GM21381 (cell line): ENCODE results near the gene MYEOV.

ENCODE experiments used
- ATAC-seq: cut with Tn5 transposase; IDR thresholded peaks from one replicate; pipeline ENCODE4 v1.9.1; 2021; ENCODE audit warnings: mild to moderate bottlenecking, moderate library complexity; ENCODE audit not compliant: unreplicated experiment

Gene MYEOV

DNA sequence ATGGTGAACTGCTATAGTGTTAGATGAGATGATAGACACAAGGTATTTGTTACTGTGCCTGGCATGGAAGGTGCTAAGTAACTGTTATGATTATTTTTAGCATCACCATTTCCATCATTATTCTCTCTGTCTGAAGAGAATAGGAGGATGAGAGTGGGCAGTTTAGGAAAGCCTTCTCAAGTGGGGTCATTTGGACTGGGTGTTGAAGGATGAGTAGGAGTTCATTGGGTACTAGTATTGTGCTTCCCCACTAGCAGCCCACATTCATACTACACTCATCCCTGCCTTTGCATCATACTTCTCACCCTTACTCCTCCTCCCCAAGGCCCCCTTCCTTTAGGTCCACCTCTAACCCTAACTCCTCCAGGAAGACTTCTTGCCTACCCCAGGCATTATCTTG lies 20.6 kb downstream of the MYEOV start:
- no peak for ATAC-seq

DNA sequence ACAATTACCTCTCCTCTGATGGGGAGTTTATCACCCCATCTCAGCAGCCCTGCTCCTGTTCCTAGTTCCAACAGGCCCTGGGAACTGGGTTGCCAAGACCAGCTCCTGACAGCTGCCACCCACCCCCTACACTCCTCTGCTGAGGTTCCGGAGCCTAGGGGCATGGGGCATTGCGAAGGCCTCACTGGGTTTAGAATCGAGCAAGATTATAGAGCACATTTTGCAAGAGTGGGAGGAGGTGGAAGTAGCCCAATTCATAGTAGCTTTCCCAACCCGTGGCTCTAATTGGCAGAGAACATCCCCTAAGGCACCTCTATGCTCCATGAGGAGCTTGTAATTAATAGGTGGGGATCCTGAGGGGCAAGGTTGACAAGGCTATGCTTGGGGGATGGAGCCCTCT lies 23.0 kb downstream of the MYEOV start:
- no peak for ATAC-seq

DNA sequence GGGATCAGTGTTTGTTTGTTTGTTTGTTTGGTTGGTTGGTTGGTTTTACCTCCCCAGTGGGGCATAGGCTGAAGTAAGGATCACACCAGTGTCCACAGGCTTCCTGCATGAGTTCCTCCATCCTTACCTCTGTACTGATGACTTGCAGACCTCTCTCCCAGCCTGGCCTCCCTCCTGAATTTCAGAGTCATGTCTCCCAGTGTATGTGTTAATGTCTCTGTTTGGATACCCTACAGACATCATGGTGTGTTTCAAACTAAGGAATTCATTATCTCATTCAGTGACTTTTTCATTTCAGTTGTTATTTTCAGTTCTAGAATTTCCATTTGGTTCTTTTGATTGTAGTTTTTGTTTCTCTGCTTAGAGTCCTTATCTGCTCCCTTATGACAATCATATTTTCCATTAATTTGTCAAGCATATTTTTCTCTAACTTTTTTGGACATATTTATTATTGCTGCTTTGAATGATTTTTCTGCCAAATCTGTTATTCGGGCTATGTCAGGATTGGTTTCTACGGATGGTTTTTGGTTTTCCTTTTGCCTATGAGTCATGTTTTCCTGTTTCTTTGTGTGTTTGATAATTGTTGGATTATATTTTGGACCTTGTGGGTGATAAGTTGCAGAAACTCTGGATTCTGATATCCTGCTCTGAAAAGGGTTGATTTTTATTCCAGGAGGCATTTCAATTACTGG lies 23.6 kb downstream of the MYEOV start:
- no peak for ATAC-seq

DNA sequence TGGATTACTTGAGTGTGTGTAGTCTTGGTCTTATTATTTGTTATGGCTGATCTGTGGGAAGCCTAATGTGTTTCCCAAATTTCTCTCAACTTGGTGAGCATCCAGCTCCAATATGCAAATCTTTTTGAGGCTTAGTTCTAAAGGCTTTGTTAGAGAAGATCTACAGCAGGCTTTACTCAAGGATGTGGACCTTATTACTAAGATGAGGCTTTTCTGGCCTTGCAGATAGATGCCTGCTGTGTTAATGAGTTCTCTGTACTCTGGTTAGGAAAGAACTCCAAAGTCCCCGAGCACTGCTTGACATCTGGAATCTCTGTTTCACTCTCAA lies 24.1 kb downstream of the MYEOV start:
- no peak for ATAC-seq

DNA sequence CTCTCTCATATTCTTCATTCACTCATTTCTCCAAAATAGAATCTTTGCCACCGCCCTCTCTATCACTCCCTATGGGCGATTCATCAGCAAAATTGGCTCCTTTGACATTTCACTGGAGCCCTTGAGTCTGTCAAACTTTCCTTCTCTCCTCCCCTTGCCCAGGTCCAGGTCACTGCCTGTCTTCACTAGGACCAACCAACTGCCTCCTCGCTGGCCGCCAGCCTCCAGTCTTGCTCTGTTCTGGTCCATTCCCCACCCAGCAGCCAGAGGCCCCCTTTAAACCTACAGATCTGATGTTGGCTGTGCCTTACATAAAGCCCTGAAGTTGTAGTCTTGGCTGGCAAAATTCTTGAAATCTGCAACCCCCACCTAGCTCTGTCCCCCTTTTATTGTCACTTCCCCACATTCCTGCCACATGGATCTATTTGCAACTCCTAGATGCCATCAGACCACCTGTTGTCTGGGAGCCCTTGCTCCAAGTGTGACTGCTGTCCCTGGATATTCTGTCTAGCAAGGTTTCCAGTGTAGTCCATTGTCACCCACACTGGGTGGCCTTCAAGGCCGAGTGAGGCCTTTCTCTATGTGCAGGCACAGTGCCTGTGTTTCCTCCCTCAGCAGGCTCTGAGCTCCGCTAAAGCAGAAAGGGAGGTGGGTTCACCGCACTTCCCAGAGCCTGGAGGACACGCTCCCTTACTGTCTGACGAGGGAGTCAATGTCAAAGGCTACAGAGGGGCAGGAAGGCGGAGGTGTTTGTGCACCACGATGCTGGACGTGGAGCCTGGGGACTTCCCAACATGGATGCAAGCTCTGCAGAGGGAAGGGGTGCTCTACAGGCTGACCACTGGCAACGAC lies 25.5 kb downstream of the MYEOV start:
- no peak for ATAC-seq

DNA sequence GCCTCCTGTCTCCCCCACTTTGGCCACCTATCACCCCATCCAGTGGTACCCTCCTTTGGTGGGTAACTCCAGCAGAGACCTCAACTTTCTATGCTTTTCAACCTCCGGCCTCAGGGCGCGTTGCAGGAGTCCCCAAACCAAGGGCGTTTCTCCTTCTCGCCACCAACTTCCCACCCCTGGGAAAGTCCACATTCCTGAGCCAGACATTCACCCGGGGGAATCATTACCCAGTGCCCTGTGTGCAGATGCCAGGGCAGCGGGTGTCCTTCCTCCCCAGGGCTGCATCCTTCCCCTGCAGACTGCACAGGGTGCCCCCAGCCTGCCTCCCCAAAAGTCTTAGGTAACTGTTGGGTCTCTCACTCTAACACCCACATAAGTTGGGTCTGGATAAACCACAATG lies 26.4 kb downstream of the MYEOV start:
- ATAC-seq = no peak

DNA sequence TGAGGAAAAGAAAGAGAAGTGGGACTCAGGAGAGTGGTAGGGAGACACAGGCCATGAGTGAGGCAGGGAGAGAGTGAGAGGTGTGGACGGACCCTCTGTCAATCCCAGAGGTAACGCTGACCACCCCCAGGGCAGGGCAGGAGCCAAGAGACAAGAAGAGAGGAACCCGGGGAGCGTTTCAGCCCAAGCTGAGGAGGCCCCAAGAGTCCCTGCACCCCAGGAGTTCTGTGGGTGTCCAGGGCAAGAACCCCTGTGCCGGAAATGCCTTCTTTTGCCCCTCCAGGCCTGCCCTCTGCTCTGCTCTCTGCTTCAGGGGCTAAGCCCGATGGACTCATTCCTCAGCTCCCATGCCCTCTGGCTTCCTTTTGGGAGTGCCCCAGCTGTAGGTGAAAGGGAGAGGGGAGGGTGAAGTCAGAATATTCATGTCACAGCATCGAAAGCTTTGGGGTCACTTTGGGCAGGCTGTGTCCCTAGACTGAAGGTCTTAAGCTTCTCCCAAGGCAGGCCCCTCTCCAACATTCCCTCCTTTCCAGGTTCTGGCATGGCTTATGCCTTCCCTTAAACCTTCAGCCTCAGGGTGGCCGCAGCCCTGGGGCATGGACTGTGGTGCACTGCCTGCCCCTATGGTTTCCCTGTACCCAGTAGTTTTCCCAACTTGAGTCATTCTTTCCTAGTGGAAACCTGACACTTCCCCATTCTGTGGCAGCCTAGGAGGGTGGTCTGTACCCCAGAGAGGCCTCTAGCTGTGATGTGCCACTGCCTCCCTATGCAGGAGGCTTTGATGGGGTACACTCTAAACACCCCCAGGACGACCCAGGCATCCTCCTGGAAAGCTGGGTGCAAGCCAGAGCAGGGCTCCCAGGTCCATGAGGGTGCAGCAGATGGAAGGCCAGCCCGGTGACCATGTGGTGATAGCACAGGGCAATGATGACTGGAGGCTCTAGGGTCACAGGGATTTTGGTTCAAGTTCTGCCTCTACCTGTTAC lies 27.1 kb downstream of the MYEOV start:
- no peak for ATAC-seq

DNA sequence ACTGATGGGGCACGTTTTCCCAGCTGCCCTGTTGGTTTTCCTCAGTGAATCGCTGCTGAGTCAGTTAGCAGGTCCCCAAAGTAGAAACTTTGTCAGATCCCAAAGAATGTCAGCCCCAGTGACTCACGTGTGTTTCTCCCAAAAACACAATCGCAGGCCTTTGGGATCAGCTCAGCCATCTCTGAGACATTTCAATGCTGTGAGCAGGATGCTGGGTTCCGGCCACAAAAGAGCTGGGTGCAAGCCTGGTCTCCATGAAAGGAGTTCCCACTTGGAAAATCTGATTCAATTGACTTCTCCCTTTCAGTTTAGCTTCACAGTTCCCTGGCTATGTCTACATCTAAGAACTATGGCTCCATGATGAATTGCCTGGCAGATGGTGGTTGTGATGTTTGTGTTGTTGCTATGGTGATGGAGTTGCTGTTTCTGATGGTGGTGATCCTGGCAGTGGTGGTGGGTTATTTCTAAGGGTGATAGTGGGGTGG lies 28.0 kb downstream of the MYEOV start:
- ATAC-seq = no peak

DNA sequence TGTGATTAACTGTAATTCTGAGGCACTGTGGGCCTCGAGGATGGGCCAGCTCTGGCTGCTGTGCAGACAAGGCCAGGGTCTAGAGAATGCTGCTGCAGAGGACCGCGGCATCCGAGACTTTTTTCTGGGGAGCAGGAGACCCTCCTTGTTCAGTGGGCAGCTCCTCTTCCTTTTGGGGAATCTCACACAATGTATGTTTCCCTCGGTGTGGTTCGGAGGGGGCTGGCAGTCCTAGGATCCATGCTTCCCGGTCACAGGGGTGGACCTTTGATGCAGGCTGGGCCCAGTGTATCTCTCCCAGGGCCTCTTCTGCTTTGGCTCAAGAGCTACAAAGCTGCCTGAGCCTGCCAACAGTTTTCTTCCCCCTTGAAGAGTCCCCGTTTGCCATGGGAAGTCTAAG lies 31.5 kb downstream of the MYEOV start:
- ATAC-seq = no peak

DNA sequence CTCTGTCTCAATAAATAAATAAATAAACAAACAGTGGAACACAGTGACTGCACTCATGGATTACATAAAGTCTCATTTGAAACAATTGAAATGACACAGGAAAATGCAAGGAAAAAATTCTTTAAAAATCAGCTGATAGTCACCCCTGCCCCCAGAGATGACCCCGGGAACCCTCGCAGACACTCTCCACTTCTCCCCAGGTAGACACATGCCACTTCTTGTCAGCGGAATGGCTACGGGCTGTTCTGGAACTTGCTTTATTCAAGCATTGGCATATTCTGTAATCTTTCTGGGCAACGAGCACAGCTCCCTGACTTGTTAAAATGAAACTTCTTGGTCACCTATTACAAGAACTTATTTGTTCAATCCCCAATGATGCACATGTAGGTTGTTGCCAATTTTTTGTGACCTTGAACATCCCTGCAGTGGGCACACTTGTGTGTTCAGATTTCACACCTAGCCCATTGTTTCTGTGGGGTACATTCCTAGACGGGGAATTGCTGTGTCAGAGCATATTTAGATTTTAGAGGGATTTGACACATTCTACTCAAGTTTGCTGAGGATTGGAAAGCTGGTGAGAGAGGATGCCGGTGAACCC lies 32.8 kb downstream of the MYEOV start:
- no peak for ATAC-seq

DNA sequence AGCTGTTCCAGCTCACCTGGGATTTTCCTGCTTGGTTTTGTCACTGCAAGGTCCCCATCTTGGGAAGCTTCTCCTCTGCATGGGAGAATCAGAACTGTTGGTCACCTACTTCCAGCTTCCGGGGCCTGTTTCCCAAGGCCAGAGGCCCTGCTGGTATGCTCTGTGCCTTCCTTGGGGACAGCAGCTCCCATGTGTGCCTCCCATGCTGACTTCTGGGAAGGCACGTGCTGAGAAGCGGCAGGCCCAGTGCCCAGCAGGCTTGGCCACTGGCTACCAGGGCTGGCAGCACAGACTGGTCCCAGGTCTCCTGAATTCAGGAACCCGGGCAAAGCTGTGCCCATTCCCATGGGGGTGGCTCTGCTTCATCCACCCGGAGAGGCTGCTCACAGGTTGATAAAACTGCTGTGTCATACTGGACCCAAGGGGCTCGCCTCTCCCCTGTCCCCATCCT lies 33.8 kb downstream of the MYEOV start:
- ATAC-seq = no peak

DNA sequence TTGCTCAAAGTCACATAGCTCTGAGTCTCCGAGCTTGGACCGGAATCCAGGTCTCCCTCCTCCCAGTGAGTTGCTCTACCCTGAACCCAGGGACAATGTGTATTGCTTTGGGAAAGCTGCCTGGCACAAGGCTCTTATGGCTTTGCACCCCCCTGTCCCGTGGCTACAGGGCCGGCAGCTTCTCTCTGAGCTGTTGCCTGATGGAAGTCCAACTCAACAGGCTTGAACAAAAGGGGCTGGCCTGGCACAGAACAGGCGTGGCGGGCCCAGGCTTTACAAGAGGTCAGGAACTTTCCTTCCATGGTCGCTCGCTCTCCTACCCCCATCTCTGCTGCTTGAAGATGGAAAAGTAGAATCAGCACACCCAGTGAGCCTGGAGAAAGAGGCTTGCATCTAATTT lies 34.3 kb downstream of the MYEOV start:
- no peak for ATAC-seq

DNA sequence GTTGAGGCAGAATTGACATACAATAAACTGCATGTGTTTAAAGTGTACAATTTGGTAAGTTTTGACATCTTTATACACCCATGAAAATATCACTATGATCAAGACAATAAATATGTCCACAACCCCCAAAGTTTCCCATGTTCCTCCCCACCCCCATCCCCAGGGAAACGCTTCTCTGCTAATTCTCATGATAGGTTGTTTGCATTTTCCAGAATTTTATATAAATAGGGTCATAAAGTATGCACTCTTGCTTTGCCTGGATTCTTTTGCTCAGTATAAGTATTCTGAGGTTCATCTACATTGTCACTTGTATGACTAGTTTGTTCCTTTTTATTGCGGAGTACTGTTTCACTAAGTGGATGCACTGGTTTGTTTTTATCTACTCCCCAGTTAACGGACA lies 35.6 kb downstream of the MYEOV start:
- ATAC-seq = no peak

DNA sequence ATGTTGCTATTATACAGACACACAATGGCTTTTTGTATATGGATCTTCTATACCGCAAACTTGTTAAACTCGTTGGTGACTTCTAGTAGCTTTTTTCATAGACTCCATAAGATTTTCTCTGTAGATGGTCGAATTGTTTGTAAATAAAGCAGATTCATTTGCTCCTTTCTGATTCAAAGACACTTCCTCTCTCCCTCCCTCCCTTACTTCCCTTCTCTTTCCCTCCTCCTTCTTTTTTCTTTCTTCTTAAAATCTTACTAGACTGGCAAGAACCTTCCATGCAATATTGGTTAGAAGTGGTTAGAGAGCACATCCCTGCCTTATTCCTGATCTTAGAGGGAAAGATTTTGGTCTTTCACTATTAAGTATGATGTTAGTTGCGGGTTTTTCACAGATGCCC lies 36.4 kb downstream of the MYEOV start:
- no peak for ATAC-seq

DNA sequence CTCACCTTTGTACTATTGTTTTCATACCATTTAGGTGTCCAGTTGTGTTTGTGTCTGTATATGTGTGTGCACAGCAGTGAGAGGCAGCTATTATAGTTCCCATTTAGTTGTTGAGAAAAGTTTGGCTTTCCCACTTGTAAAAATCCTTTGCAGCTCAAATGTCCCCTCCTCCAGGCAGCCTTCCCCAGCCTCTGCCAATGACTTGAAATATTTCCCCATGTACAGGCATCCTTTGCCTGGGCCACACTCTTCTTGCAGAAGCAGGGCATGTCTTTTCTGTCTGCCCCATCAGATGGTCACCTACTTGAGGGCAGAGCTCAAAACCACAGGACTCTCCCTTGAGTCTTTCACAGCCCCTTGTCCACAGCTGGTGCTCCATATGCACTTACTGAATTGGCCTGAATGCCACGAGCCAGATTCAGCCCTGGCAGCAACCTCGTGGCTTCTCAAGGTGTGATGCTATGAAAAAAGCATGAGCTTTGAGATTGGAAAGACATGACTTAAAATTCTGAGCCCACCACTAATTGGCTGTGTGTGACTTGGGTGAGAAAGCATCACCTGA lies 39.3 kb downstream of the MYEOV start:
- no peak for ATAC-seq

DNA sequence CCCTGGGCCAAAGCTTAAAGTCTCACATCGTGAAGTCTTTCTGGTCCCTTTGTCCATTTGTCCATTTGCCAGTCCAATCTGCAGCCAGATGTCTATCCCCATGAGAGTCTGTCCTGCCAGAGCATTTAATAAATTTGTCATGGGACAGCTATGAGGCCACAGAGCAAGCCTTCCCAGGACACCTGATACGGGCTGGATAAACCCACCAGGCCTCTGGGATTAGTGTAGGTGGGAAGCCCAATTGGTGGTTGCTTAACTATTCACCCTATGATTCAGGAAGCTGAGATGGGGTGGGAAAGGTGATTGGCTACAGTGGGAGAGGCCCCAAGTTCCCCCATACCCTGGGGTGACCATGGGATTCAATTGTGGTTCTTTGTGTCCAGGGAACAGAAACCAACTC lies 39.9 kb downstream of the MYEOV start:
- no peak for ATAC-seq

DNA sequence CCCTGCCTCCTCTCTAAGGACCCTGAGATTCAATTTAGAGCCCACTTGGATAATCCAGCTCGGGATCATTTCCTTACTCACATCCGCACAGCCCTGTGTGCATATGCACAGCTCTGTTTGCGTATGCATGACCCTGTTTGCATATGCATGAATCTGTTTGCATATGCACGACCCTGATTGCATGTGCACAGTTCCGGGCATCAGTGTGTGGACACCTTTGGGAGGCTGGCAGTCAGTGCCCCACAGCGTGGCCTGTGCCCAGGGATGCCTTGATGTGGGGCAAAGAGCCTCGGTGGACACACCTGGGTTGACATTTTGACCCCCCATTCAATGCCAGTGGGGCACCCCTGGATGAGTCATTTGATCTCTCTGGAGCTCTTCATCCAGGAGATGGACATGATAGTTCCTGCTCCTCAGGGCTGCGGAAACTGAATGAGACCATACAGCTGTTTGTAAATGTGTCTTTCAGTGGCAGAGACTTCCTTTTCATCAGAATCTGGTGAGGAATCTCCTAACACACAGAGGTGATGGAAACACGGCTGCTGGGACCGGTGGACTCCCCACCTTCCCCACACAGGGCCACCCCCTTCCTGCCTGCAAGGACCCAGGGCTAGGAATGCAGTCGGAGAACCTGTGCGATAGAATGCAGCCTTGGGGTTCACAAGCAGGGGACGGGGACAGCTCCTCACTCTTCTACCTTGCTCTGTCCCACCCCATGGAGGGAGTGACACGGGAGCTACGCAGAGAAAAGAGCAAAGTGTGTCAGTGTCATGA lies 41.2 kb downstream of the MYEOV start:
- no peak for ATAC-seq

DNA sequence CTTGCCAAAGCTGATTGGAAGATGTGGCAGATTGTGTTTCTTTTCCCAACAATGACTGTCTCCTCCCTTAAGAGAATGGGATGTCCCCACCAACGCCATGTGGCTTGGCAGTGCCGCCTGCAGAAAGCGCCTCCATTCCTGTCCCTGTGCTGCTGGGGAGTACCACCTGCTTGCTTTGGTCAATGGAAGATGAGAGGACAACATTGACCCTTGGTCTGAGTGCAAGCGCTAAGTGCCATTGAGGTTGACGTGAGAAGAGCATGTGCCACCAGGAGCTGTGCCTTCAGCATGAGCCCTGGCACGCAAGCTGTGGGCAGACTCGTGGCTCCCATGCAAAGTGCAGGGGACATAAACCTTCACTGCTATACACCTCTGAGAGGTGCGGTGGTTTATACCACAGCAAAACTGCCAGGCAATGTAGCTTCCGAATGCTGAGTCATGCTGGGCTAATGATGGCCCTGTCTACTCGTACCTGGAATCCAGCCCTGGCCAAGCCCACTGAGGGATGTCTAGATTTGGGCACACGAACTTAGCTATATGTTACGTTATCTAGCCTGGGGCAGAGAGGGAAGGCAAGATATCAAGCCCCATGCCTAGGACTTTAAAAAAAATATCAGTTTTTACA lies 41.9 kb downstream of the MYEOV start:
- ATAC-seq = no peak

DNA sequence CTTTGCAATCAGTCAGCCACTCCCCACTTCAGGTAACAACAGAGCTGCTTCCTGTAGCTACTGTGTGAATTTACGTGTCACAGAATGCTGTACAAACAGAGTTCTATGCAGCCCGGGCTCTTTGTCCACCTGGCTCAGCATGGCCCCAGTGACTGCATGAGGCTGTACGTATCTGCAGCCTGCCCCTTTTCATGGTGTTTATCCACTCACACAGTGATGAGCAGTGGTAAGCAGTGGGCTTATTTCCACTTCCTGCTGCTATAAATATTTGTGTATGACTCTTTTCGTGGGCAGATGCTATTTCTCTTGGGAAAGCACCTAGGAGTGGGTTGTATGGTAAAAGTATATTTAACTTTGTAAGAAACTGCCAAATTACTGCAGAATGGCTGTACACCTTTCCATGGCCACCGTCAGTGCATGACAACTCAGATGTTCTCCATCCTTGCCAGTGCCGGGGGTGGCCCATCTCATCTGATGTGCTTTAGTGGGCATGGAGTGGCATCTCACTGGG lies 43.3 kb downstream of the MYEOV start:
- ATAC-seq = no peak
